Measurements from ENCODE around the gene GORASP2. TPM values are rescaled to one million over a fixed set of nuclear protein-coding genes. Genes with fewer than 3 reads are reported as not detected.

GORASP2 gene
- total and polyA plus RNA-seq, 2 experiments from 2014 or later = 44.5 to 45.2 TPM

DNA sequence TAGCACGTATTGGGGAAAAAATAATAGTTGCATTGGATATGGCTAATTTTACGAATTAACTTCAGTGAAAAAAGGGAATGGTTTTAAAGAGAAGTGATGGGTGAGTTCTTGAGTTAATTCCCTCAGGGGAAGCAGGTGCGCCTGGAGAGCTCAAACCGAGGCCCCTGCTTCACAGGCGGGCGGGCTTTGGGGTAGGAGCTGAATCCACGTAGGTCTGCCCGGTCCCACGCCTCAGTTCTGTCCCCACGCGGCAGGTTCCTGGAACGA is 44.1 kb downstream of the GORASP2 start (continued):
- TF ChIP-seq, protein P1, sequence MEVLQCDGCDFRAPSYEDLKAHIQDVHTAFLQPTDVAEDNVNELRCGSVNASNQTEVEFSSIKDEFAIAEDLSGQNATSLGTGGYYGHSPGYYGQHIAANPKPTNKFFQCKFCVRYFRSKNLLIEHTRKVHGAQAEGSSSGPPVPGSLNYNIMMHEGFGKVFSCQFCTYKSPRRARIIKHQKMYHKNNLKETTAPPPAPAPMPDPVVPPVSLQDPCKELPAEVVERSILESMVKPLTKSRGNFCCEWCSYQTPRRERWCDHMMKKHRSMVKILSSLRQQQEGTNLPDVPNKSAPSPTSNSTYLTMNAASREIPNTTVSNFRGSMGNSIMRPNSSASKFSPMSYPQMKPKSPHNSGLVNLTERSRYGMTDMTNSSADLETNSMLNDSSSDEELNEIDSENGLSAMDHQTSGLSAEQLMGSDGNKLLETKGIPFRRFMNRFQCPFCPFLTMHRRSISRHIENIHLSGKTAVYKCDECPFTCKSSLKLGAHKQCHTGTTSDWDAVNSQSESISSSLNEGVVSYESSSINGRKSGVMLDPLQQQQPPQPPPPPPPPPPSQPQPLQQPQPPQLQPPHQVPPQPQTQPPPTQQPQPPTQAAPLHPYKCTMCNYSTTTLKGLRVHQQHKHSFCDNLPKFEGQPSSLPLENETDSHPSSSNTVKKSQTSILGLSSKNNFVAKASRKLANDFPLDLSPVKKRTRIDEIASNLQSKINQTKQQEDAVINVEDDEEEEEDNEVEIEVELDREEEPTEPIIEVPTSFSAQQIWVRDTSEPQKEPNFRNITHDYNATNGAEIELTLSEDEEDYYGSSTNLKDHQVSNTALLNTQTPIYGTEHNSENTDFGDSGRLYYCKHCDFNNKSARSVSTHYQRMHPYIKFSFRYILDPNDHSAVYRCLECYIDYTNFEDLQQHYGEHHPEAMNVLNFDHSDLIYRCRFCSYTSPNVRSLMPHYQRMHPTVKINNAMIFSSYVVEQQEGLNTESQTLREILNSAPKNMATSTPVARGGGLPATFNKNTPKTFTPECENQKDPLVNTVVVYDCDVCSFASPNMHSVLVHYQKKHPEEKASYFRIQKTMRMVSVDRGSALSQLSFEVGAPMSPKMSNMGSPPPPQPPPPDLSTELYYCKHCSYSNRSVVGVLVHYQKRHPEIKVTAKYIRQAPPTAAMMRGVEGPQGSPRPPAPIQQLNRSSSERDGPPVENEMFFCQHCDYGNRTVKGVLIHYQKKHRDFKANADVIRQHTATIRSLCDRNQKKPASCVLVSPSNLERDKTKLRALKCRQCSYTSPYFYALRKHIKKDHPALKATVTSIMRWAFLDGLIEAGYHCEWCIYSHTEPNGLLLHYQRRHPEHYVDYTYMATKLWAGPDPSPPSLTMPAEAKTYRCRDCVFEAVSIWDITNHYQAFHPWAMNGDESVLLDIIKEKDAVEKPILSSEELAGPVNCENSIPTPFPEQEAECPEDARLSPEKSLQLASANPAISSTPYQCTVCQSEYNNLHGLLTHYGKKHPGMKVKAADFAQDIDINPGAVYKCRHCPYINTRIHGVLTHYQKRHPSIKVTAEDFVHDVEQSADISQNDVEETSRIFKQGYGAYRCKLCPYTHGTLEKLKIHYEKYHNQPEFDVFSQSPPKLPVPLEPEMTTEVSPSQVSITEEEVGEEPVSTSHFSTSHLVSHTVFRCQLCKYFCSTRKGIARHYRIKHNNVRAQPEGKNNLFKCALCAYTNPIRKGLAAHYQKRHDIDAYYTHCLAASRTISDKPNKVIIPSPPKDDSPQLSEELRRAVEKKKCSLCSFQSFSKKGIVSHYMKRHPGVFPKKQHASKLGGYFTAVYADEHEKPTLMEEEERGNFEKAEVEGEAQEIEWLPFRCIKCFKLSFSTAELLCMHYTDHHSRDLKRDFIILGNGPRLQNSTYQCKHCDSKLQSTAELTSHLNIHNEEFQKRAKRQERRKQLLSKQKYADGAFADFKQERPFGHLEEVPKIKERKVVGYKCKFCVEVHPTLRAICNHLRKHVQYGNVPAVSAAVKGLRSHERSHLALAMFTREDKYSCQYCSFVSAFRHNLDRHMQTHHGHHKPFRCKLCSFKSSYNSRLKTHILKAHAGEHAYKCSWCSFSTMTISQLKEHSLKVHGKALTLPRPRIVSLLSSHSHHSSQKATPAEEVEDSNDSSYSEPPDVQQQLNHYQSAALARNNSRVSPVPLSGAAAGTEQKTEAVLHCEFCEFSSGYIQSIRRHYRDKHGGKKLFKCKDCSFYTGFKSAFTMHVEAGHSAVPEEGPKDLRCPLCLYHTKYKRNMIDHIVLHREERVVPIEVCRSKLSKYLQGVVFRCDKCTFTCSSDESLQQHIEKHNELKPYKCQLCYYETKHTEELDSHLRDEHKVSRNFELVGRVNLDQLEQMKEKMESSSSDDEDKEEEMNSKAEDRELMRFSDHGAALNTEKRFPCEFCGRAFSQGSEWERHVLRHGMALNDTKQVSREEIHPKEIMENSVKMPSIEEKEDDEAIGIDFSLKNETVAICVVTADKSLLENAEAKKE (CRISPR knock-in tag; IDR thresholded peaks at IDR 0.05) = no peak

DNA sequence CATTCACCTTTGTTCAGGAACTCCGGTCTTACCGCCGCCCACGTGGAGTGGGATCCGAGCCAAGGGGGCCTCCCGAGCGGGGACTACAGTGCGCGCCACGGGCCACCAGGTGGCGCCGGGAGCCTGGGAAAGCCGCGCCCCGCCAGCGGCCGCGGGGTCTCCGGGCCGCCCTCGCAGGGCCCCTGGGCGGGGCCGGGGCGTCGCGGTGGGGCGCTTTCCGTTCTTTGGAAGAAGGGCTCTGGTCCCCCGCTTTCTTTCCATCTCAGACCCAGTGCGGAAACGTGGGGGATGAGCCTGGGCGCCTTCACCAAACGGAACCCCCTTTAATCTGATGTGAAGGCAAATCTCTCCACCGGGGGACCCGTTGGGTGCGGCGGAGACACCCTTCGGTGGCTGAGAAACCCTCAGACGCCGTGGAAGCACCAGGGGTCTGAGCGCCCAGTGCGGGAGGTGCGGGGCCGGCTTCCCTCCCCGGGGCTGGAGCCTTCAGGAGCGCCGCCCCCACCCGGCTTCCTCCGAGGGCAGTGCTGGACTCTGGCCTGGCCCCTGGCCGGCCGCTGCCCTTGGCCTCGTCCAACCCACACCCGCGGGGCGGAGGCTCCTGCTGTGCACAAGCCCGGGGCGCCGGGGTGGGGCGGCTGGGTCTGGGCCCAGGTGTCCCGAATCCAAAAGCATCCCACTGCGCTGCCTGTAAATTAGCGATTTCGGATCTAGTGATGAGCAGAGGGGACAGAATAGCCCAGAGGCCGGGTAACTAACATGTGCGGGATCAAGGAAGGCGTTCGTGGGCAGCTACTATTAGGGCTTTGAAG is 44.6 kb downstream of the GORASP2 start:
- peaks cover 10% of the 10 kb centered on the region for H3F3A ChIP-seq (replicated peaks; ENCODE audit: low read depth)
- ATAC-seq = peak; percentile 88
- H2AFZ ChIP-seq = peak overlapping the region; percentile 99
- no peaks in the 10 kb centered on the region for H3K36me3 ChIP-seq (ENCODE audit: insufficient read depth)
- peak overlapping the region; percentile 72 for H3K4me3 ChIP-seq
- Mint-ChIP-seq H3K27me3 (ENCODE audit: insufficient read depth, low read depth, poor library complexity) (peaks cover 8% of the 10 kb centered on the region), H3K4me1 (peaks cover 47% of the 10 kb centered on the region), H3K4me3 (peak overlapping the region; percentile 49), H3K9me3 (no peaks in the 10 kb centered on the region), H3K27ac (no peak overlapping the region), H3K36me3 (ENCODE audit: low read depth) (no peaks in the 10 kb centered on the region; the same call in 2 of the 3 replicates)
- H3K27ac ChIP-seq (ENCODE audit: low read depth) = no peak overlapping the region
- no peaks in the 10 kb centered on the region for H3K79me2 ChIP-seq (replicated peaks; ENCODE audit: insufficient read depth)
- peak; percentile 88 for DNase-seq (ENCODE audit: low spot score)
- peaks cover 23% of the 10 kb centered on the region for H3K4me1 ChIP-seq (ENCODE audit: insufficient read depth)
- peak; percentile 40; the same call in 1 of the 2 replicates for TF ChIP-seq POLR2AphosphoS5 (IDR thresholded peaks at IDR 0.05; ENCODE audit: low read depth)
- TF ChIP-seq CREB1 (CRISPR knock-in tag; IDR thresholded peaks at IDR 0.05; ENCODE audit: low read depth) = peak; percentile 27; the same call in 1 of the 2 replicates
- TF ChIP-seq, protein P2, sequence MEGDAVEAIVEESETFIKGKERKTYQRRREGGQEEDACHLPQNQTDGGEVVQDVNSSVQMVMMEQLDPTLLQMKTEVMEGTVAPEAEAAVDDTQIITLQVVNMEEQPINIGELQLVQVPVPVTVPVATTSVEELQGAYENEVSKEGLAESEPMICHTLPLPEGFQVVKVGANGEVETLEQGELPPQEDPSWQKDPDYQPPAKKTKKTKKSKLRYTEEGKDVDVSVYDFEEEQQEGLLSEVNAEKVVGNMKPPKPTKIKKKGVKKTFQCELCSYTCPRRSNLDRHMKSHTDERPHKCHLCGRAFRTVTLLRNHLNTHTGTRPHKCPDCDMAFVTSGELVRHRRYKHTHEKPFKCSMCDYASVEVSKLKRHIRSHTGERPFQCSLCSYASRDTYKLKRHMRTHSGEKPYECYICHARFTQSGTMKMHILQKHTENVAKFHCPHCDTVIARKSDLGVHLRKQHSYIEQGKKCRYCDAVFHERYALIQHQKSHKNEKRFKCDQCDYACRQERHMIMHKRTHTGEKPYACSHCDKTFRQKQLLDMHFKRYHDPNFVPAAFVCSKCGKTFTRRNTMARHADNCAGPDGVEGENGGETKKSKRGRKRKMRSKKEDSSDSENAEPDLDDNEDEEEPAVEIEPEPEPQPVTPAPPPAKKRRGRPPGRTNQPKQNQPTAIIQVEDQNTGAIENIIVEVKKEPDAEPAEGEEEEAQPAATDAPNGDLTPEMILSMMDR (conservative IDR thresholded peaks at IDR 0.05; ENCODE audit: low read depth in 2 of 2) = peak; percentile 82 to 83
- TF ChIP-seq ZNF331 (CRISPR knock-in tag; IDR thresholded peaks at IDR 0.05; ENCODE audit: low read depth) = no peak
- peak overlapping the region; percentile 95 for H3K4me2 ChIP-seq
- no peaks in the 10 kb centered on the region for H3K9me2 ChIP-seq (ENCODE audit: insufficient read depth)
- no peaks in the 10 kb centered on the region for H4K20me1 ChIP-seq (replicated peaks; ENCODE audit: insufficient read depth)
- H3K27me3 ChIP-seq (ENCODE audit: insufficient read depth) = no peaks in the 10 kb centered on the region
